ENCODE measurements around the gene CHRND. TPM values are rescaled to one million over a fixed set of nuclear protein-coding genes. Genes with fewer than 3 reads are reported as not detected.

CHRND gene
- total and polyA plus RNA-seq, 2 of the 13 experiments (the other 11 are each of a cell fraction or from before 2014, with no cell fraction given): 0.18 TPM; not detected in 1

DNA sequence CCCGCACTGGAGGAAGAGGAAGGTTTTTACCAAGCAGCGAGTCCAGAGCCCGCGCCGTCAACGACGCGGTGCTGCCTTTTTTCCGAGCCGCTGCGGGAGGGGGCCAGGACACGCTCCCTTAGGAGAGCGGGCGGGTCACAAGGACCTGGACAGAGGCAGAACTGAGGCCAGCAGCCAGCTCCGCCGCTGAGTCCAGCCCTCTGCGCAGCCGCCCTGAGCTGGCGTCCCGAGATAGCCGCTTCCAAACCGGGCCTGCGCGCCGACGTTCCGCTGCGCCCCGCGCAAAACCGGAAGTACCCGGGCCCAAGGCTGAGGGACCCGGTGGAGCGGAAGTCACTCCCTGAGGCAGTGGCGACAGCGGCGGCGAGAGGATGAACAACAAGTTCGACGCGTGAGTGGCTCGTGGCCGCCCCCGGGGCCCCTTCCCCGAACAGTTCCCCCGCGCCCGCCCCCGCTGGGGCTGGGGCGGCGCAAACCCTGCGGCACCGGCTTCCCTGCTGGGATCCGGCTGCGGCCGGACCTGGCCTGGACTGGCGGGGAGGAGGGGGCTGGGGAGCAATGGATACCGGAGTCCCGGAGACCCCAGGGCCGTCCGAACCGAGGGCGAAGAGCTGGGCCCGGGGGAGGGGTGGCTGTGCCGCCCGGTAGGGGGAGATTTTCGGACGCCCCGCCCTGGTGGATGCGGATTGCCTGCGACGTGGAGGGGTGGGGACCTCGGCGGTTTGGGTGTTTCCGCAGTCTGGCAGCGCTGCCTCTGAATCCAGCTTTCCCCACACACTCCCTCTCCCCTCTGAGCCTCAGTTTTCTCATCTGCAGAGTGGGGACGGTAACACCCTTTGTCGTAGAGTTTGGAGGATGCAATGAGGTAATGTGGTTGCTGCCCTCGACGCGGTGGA, 24.6 kb downstream of the CHRND start, which contains the start of the genes EIF4E2 and TIGD1 (continued):
- TF ChIP-seq, protein P1, sequence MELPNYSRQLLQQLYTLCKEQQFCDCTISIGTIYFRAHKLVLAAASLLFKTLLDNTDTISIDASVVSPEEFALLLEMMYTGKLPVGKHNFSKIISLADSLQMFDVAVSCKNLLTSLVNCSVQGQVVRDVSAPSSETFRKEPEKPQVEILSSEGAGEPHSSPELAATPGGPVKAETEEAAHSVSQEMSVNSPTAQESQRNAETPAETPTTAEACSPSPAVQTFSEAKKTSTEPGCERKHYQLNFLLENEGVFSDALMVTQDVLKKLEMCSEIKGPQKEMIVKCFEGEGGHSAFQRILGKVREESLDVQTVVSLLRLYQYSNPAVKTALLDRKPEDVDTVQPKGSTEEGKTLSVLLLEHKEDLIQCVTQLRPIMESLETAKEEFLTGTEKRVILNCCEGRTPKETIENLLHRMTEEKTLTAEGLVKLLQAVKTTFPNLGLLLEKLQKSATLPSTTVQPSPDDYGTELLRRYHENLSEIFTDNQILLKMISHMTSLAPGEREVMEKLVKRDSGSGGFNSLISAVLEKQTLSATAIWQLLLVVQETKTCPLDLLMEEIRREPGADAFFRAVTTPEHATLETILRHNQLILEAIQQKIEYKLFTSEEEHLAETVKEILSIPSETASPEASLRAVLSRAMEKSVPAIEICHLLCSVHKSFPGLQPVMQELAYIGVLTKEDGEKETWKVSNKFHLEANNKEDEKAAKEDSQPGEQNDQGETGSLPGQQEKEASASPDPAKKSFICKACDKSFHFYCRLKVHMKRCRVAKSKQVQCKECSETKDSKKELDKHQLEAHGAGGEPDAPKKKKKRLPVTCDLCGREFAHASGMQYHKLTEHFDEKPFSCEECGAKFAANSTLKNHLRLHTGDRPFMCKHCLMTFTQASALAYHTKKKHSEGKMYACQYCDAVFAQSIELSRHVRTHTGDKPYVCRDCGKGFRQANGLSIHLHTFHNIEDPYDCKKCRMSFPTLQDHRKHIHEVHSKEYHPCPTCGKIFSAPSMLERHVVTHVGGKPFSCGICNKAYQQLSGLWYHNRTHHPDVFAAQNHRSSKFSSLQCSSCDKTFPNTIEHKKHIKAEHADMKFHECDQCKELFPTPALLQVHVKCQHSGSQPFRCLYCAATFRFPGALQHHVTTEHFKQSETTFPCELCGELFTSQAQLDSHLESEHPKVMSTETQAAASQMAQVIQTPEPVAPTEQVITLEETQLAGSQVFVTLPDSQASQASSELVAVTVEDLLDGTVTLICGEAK (IDR thresholded peaks at IDR 0.05): peak; percentile 99
- TF ChIP-seq, protein P1 (CRISPR knock-in tag; IDR thresholded peaks at IDR 0.05): peak; percentile 96
- TF ChIP-seq NFYB (CRISPR knock-in tag; IDR thresholded peaks at IDR 0.05): peak; percentile 77
- peak; percentile 96; the same call in 1 of the 2 replicates for TF ChIP-seq ZNF124 (CRISPR knock-in tag; IDR thresholded peaks at IDR 0.05)
- peak; percentile 99 for TF ChIP-seq GABPA (IDR thresholded peaks at IDR 0.05; ENCODE audit: low read depth, low read length)
- peak; percentile 96 for TF ChIP-seq GABPA (CRISPR knock-in tag; IDR thresholded peaks at IDR 0.05; ENCODE audit: low read depth)
- TF ChIP-seq ZNF335 (CRISPR knock-in tag; IDR thresholded peaks at IDR 0.05): peak; percentile 92
- no peak for TF ChIP-seq ZKSCAN5 (CRISPR knock-in tag; IDR thresholded peaks at IDR 0.05)
- TF ChIP-seq KDM6A (CRISPR knock-in tag; IDR thresholded peaks at IDR 0.05; ENCODE audit: low read depth): no peak
- peak; percentile 85; the same call in 1 of the 2 replicates for TF ChIP-seq ZZZ3 (CRISPR knock-in tag; IDR thresholded peaks at IDR 0.05; ENCODE audit: borderline replicate concordance)
- no peak for TF ChIP-seq PLRG1 (conservative IDR thresholded peaks at IDR 0.05)
- TF ChIP-seq MLLT10 (CRISPR knock-in tag; IDR thresholded peaks at IDR 0.05): no peak; the same call in 1 of the 2 replicates
- TF ChIP-seq, protein P2, sequence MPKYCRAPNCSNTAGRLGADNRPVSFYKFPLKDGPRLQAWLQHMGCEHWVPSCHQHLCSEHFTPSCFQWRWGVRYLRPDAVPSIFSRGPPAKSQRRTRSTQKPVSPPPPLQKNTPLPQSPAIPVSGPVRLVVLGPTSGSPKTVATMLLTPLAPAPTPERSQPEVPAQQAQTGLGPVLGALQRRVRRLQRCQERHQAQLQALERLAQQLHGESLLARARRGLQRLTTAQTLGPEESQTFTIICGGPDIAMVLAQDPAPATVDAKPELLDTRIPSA (CRISPR knock-in tag; IDR thresholded peaks at IDR 0.05; ENCODE audit: borderline replicate concordance): peak; percentile 99
- TF ChIP-seq ETV6 (CRISPR knock-in tag; conservative IDR thresholded peaks at IDR 0.05): peak; percentile 82
- TF ChIP-seq ZNF451 (CRISPR knock-in tag; IDR thresholded peaks at IDR 0.05): peak; percentile 99
- peak; percentile 99 for TF ChIP-seq ZNF546 (CRISPR knock-in tag; conservative IDR thresholded peaks at IDR 0.05)
- peak; percentile 98 for TF ChIP-seq ZNF879 (CRISPR knock-in tag; IDR thresholded peaks at IDR 0.05)
- peak; percentile 91 for TF ChIP-seq ZBTB20 (CRISPR knock-in tag; IDR thresholded peaks at IDR 0.05; ENCODE audit: borderline replicate concordance, low read depth)
- TF ChIP-seq ZNF350 (CRISPR knock-in tag; IDR thresholded peaks at IDR 0.05; ENCODE audit: borderline replicate concordance, low read depth): peak; percentile 99
